Measurements from ENCODE around the gene LHX1. TPM values are rescaled to one million over a fixed set of nuclear protein-coding genes. Genes with fewer than 3 reads are reported as not detected.

Gene LHX1
- total RNA-seq, 1 donor from 2014 or later, result not detected

DNA sequence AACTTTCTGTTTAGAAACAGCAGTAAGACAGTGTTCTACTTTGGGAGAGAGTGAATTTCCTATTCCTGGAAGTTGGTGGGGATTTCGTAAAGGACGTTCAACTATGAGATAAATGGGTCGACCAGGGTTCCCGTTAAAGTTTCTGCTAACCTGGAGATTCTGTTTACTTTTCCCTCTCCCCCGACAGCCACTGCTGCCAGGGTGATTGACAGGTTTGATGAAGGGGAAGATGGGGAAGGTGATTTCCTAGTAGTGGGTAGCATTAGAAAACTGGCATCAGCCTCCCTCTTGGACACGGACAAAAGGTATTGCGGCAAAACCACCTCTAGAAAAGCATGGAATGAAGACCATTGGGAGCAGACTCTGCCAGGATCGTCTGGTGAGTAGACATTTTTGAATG lies 12.8 kb downstream of the LHX1 start:
- DNase-seq (ENCODE audit: low spot score), result no peak

DNA sequence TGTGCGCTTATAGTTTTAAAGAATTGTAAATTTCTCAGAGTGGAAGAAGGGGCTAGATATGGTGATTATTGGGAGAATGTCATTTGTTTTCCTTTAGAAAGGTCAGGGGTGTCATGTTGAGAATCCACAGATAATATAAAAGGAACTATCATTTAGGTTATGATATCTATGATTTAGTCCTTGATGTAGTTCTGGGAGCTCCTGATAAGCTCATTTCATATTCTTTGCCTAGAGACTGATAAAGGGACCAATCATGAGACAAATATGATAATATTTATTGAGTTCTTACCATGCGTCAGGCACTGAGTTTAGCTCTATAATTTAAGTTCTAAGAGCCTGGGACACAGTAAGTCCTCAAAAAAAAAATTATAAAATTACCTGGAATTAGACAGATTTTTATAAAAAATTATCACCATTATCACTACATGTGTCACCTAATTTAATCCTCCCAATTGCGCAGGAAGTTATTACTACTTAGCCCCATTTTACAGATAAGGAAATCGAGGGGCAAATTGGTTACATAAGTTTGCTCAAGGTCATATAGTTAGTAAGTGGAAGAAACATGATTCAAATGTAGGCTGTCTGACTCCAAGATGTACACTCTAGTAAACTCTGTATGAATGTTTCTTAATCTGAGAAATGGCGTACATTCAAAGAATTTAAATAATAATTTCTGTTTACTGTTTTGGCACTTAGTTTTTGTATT lies 14.0 kb downstream of the LHX1 start:
- no peak for DNase-seq (ENCODE audit: low spot score)

DNA sequence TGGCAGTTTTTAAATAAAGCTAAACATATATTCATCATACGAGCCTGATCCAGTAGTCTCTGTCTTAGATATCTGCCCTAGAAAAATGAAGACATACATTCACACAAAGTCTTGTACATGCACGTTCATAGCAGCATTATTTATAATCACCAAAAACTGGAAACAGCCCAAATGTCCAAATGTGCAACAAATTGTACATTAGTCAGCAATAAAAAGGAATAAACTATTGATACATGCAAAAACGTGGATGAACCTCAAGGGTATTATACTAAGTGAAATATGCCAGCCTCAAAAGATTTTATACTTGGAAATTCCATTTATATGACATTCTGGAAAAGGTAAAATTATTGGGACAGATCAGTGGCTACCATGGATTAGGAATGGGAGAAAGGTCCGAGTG lies 34.2 kb downstream of the LHX1 start:
- DNase-seq (ENCODE audit: low spot score), result no peak

DNA sequence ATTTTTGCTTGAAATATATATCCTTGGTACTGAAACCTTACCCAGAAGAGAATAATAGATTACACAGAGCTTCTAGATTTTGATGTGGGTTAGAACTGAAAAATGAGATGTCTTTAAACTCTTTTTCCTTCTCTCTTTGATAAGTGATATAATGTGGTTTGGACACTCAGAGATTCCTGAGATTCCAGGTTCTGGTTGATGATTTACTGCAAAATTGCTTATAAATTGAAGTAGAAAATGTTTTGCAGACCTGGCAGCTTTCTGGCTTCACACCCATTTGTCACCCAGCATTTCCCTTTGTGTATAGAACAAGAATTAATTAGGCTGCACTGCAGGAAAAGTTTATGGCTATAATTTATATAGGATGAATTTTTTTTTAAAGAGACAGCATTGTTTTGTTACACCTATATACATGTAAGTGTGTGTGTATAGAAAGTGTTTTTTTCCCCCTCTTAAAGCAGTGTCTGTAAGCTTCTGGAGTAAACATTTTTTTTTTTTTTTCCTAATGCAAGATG lies 35.0 kb downstream of the LHX1 start:
- no peak for DNase-seq (ENCODE audit: low spot score)

DNA sequence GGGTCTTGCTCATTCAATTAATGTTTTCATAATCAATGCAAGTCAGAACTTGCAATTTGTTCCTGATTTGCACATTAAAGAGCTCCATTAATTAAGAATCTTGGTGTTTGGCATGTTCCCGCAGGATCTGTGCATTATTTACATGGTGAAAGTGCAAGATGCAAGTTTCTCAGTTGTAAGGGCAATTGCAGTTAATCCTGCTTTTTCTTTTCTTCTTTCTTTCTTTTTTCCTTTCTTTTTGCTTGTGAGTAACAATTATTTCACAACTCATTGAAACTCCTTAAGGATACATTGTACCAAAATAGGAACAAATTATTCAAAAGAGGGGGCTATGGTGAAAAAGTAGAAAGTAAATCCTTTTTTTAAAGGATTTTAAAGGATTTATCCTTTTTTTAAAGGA lies 35.6 kb downstream of the LHX1 start:
- DNase-seq (ENCODE audit: low spot score), result no peak

DNA sequence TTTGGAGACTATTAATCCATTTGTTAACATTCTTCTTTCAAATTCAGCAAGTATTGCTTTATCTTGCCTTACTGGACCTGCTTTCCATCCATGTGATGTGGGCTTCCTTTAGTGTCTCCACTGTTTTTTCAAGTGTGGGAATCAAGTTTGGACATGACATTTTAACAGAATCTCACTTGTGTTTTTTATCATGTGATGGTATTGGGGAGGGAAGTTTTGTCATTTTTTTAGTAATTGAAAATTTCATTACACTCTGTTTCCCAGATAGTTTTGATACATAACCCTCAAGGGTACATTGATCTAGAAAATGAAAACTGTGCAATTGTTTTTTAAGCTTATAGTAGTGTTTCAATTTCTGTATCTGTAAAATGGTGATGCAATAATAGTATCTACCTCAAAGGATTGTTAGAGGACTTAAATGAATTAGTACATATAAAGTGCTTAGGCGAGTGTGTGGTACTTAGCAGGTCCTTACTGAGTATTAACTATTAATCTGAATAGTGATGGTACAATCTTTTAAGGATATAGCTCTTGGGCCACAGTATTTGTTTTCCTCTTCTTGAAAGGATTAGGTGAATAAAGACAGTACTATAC lies 38.7 kb downstream of the LHX1 start:
- DNase-seq (ENCODE audit: low spot score), result no peak

DNA sequence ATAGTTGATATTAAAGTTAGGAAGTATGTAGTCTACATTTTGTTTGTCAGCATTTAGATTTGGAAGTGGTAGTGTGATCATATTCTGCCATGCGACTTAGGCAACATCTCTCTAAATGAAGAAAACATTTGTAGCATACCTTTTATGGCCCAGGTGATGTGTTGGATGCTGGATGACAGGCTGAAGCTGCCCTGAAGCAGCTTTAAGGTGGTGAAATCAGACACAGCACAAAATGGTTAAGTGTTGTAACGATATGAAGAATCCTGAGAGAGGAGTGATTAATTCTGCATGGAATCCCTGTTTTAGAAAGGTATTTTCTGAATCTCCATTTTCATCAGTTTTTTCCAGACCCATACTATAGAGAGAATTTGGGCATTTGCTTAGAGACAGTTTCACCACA lies 39.8 kb downstream of the LHX1 start:
- no peak for DNase-seq (ENCODE audit: low spot score)

DNA sequence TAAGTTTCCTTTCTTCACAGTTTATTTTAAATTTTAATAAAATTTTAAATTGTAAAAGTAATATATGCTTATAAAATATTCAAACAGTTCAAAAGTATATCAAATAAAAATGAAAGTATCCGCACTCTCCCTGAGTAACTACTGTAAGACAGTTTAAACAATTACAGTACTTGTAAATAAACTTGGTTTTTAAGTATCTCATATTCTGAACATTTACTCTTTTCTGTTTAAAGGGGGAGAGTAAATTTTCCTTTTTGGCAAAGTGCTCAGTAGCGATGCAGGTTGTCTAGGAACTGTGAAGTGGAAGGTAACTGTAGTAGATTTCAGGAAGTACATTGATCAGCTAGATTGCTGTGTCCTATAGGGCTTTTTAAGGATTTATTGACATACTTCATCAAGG lies 40.3 kb downstream of the LHX1 start:
- no peak for DNase-seq (ENCODE audit: low spot score)

DNA sequence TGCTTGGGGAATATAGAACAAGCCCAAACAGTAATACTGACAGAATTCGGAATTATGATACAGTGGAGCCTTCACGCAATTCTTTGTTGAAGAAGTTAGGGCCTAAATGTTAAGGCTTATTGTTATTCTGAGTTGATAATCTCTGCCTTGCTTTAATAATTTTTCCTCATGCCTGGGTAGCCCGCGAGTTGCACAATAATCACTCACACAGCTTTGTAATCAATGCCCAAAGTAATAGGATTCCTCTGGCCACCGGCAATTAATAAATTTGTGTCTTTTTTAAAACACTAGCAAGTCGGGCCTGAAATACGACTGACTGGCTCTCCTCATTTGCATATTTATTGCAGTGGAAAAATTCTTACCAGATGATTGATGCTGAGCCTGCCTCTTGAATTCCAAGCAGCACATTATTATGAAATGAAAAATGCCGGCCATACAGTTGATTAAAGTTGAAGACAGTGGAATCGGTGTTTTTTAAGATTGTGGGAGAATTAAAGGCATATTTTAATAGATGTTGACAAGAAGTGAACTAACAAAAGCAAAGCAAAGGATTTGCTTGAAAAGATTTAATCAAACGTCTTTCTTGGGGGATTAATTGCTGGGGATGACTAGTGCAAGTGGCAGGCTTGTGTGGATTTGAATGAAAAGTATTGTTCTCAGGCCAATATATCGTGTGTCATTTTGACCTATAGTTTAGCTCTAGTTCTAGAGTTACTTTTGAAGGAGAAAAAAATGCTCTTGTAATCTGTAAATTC lies 41.7 kb downstream of the LHX1 start:
- no peak for DNase-seq (ENCODE audit: low spot score)

DNA sequence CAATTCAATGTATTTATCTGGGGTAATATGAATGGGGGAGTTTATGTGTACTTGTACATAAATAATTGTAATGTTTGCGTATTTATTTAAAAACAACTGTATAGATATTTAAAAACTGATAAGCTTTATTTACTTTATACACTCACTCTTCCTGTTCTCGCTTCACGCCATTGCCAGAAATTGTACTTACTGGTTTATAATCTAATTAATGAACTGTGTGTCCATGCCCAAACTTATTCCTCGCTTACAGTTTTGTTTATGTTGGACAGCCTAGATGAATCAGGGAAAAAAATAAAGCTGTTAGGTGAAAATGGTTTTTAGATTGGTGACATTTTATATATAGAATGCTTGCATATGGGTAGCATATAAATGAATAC lies 42.3 kb downstream of the LHX1 start:
- DNase-seq (ENCODE audit: low spot score), result no peak

DNA sequence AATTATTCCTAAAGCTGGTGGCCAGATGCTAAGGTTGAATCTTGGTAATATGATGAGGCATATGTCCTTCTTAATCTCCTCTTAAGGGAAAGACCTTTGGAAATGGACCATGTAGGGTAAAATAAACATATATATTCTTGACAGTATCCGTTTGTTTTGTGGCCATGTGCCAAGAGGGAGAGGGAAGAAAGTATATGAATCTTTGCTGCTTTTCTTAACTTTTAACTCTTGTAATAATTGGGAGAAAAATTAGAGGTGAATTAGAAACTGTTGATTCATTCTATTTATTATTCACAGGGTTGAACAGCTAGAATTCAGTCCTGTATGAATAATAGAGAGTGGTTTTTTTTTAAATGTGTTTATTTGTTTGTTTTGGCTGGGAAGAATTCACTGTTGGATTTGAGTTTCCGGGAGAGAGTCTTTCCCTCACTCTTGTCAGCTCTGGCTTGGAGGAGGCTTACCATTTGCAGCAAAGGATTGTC lies 43.0 kb downstream of the LHX1 start:
- no peak for DNase-seq (ENCODE audit: low spot score)

DNA sequence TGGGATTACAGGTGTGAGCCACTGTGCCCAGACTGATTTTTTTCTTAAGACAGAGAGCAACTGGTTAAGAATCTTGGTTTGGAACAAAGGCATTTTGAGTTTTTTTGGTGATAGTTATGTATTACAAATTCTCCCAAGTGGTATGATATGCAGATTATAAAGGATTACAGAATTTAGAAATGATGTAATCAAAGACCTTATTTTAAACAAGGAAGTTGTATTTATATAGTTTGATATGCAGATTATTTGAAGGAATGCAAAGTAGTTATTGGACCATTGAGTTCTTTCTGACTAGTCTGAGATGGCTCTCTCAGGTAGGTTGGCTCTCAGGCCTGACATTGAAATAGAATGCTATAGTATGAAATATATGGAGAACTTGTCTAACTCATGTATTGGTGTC lies 46.3 kb downstream of the LHX1 start:
- no peak for DNase-seq (ENCODE audit: low spot score)

DNA sequence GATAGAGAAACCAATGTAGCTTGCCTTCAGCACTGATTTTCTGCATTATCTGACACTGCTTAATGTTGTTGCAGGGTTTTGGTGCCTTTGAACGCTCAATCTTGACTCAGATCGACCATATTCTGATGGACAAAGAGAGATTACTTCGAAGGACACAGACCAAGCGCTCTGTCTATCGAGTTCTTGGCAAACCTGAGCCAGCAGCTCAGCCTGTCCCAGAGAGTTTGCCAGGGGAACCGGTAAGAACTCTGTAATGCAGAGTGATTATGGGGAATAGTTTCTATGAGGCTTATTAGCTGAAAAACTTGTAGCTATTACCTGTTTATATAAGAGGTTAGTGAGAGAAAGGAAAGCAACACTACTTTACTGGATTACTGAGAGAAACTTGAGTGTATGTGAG lies 51.9 kb downstream of the LHX1 start:
- no peak for DNase-seq (ENCODE audit: low spot score)

DNA sequence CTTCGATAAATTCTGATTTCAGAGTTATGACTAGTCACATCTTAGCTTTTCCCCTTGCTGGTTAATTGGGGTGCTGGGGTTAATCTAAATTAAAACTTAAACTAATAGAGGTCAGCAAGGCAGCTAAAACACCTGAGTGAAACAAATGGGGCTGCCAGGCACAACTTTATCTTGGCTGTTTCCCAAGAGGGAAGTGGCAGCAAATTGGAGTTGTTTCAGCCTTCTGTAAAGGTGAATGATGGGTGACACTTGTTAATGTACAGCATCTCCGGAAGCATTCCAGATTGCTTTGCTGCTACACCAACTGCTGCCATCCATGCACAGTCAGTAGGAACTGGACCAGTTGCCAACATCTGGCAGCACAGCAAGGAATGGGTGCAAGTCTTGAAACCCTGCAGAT lies 55.4 kb downstream of the LHX1 start:
- no peak for DNase-seq (ENCODE audit: low spot score)

DNA sequence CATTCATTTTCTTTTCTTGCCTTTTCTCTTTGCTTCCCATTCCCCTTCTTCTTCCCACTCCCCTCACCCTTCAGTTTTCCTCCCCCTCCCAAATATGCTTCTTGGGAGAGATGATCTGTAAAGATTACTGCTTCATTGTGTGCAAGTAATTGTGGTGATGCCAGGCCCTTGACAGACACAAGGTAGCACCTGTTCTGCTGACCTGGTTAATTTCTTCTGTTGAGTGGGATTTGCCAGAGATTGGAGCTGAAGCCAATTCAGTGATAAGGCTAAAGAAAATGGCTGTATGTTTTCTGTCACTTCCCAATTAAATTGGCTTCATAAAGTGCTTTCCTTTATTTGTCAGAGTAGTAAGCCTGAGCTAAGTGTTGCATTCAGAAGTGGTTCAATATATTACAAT lies 56.0 kb downstream of the LHX1 start:
- no peak for DNase-seq (ENCODE audit: low spot score)

Other genes with a start within 250 kb of the LHX1 start
- 42.3 TPM for gene AATF, start 11.5 kb downstream of the LHX1 start, total RNA-seq

Data from mesenteric fat pad (tissue), 1 donor.